Tibial nerve (tissue), 4 donors: ENCODE data around the gene AUTS2.

ENCODE experiments used
- EP300 ChIP-seq, 2 donors: sonication (generic); formaldehyde crosslinking; IDR thresholded peaks; one replicate each; pipeline ENCODE4 v1.6.1; 2017; ENCODE audit warnings: antibody characterized with exemption in 2 of 2, mild to moderate bottlenecking in 1 of 2
- POLR2A ChIP-seq, 2 donors: fragments of 450-650 bp; IDR thresholded peaks; one replicate each; pipeline ENCODE4 v1.6.1; 2017; ENCODE audit warnings: antibody characterized with exemption in 2 of 2, mild to moderate bottlenecking in 2 of 2, moderate library complexity in 2 of 2
- TF ChIP-seq, protein P1 (sequence below), 5 experiments: fragments of 200-600 bp in 3 of 5; fragments of 450-650 bp in 2 of 5; sonication (generic) in 3 of 5; IDR thresholded peaks; one replicate each; pipeline ENCODE4 v1.5.1; 2016 to 2019; ENCODE audit warnings: antibody characterized with exemption in 5 of 5, mild to moderate bottlenecking in 3 of 5, moderate library complexity in 2 of 5

DNA sequence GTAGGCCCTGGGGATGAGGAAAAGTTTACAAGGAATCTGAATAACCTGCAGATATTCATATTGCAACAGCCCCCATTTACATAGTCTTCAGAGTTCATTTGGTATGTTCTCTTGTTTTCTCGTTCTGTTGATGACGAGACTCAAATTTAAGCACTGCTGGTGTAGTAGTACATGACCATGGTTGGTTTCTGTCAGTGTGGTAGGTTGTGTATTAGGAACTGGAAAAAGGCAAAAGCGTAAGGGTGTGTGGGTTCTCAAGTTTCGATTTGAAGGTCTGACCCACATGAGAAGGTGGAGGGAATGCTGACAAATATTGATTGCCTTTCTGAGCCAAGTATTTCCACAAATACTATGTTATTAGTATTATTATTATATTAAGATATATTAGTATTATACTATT, 151.7 kb downstream of the AUTS2 start:
- TF ChIP-seq, protein P1, sequence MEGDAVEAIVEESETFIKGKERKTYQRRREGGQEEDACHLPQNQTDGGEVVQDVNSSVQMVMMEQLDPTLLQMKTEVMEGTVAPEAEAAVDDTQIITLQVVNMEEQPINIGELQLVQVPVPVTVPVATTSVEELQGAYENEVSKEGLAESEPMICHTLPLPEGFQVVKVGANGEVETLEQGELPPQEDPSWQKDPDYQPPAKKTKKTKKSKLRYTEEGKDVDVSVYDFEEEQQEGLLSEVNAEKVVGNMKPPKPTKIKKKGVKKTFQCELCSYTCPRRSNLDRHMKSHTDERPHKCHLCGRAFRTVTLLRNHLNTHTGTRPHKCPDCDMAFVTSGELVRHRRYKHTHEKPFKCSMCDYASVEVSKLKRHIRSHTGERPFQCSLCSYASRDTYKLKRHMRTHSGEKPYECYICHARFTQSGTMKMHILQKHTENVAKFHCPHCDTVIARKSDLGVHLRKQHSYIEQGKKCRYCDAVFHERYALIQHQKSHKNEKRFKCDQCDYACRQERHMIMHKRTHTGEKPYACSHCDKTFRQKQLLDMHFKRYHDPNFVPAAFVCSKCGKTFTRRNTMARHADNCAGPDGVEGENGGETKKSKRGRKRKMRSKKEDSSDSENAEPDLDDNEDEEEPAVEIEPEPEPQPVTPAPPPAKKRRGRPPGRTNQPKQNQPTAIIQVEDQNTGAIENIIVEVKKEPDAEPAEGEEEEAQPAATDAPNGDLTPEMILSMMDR (IDR thresholded peaks at IDR 0.05), result no peak
- TF ChIP-seq POLR2A (IDR thresholded peaks at IDR 0.05) (no peak), EP300 (IDR thresholded peaks at IDR 0.05) (no peak)
